Measurements from ENCODE around the gene SULT4A1.

Gene SULT4A1

DNA sequence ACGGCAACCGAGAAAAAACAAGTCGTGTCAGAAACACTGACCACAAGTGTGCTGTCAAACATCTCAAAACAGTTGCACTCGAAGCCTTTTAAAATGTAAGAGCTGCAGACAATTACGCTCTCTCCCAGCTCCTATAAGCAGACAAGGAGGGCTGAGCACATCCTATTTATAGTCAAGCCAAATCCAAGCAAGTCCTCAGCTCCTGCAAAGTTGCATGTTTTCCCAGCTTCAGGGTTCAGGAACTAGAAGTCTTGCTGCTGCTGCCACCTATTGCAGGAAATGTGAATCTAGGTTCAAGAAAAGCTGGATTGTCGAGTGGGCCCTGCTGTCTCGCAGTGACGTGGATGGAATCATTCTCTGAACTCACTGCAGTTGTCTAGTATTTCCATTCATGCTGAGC, 65.7 kb downstream of the SULT4A1 start:
- DNase-seq, result no peak

DNA sequence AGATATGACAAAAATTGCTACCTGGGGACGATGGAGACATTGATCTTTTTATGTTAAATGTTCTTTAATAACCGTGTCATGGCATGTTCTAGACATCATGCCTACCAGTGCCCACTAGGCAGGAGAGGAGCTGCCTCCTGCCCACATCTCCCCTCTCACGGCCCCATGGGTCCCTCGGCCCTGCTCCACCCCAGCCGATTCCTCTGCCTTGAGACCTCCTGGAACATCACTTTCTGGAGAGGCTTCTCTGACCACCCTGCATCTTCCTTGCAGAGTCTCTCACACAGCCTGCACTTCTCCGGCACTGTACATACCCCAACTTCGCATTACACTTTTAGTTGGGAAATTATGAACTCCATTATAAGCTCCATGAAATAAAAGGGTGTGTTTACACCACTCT, 67.0 kb downstream of the SULT4A1 start:
- no peak for DNase-seq

DNA sequence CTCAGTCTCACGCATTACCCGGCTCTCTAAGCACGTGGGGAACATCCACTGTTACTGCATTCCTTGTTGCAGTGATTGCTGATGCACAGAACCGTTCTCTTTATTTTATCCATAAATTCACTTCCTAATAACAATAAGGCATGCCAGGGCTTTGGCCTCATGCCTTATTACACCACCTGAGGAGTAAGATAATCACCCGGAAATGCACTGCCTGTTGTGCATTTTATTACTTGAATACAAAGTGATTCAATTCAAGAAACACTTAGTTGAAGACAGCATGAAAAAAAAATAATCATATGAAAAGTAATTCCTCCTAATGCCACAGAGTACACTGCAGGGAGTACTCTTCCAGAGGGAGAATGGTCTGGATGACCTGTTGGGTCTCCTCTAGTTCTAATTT, 69.4 kb downstream of the SULT4A1 start:
- DNase-seq, result no peak

DNA sequence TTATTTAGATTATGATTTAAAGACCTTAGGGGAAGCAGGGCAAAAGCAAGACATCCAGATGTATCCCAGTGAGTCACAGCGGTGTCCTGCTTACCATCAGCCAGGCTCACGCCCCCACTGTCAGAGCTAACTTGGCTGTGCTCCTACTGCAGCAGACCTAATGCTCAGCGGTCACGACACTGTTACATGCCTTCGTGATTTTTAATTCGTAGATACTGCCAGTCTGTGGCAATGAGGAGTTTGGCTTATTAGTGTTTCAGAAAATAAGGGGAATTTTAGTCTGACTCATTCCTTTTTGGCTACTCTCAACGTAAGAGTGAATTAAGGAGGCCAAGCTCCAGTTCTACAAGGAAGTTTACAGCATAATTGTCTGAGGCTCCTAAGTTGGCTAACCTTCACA, 72.9 kb downstream of the SULT4A1 start:
- DNase-seq, result no peak

DNA sequence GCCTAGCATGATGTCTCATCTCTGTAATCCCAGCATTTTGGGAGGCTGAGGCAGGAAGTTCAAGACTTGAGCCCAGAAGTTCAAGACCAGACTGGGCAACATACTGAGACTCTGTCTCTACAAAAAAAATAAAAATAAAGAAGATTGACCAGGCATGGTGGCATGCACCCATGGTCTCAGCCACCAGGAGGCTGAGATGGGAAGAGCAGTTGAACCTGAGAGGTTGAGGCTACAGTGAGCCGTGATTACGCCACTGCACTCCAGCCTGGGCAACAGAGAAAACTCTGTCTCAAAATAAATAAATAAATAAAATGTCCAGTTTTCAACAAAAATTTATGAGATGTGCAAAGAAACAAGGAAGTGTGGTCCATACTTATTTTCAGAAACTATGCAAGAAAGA, 78.5 kb downstream of the SULT4A1 start:
- no peak for DNase-seq

DNA sequence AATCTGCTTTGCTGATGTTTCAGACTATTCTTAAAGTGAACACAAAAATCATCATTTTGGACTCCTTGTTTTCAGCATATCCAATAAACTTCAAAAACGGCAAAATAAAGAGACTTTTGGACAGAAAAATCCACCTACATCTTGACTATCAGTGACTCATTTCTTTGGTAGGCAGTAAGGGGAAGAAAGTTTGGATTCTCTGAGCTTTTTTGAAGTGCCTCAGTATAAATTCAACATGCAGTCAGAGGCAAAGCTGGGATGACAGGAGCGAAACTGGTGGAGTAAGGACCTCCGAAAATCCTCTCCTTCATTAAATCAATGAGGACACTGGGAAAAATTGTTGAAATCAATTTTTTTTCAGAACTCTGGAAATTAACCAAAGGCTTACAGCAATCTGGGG, 79.9 kb downstream of the SULT4A1 start:
- no peak for DNase-seq

DNA sequence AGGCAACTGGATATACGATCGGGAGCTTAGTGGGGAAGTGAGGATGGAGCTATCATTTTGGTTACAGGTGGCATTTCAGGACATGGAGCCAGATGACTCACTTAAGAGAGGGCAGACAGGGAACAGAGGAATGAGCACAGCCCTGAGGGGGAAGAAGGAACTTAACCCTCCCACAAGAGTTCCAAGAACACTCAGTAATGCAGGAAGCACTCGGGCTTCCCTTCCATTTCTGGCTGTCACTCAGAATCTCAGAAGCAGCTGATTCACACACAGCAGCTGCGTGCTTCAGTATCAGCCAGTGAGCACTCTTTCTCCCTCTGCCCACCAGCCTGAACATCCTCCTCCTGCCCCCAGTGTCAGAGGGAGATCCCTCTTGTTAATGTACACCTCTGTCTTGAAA, 85.0 kb downstream of the SULT4A1 start:
- no peak for DNase-seq

DNA sequence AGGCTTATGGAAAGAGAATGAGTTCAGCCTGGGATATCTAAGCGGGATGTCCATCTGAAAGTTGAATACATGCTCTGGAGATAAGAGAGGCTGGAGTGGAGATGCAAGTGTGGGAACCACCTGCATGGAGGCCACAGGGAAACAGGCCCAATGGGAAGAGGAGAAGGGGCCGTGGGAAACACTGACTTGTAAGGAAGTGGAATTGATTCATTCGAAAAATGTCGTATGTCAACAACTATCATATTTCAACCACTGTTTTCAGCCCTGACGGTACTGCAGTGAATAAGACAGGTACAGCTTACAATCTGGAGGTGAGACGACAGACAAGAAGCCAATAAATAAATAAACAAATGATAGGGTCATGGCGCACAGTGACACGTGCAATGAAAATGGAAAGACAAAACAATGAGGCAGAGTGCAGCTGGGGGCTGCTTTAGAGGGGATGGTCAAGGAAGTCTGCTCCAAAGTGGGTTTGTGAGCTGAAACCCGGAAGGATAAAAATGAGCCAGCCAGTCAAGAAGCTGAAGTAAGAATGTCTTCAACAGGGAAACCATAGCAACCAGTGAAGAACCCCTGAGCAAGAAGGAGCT, 86.1 kb downstream of the SULT4A1 start:
- DNase-seq, result no peak

Measured in CD4-positive, alpha-beta T cell treated with Interleukin-6 for 4 hours (primary cell).